ENCODE results near the gene PM20D2. TPM values are rescaled to one million over a fixed set of nuclear protein-coding genes. Genes with fewer than 3 reads are reported as not detected.

Gene PM20D2
- polyA plus RNA-seq, 3 donors, result 1.2 to 2.1 (median 1.4) TPM

- H3K27ac Mint-ChIP-seq, result no peak overlapping the region
- Histone ChIP-seq H3K9me3 (replicated peaks in 1 of 2; ENCODE audit: control insufficient read depth in 1 of 2, insufficient read depth in 1 of 2, low read length in 2 of 2) (no peaks in the 10 kb centered on the region), H3K36me3 (replicated peaks in 1 of 2; ENCODE audit: control insufficient read depth in 1 of 2, insufficient read depth in 2 of 2, low read length in 2 of 2) (no peaks in the 10 kb centered on the region), H3K4me1 (ENCODE audit: control insufficient read depth in 1 of 2, insufficient read depth in 2 of 2, low read length in 2 of 2) (peaks cover 23 to 28% of the 10 kb centered on the region in 2 donors), H4K20me1 (ENCODE audit: insufficient read depth, low read length) (no peaks in the 10 kb centered on the region), H3K4me3 (replicated peaks in 1 of 3; ENCODE audit: low read depth in 2 of 3, low read length in 3 of 3) (no peak overlapping the region), H3K27me3 (ENCODE audit: control insufficient read depth in 2 of 2, insufficient read depth in 2 of 2, low read length in 2 of 2) (no peaks in the 10 kb centered on the region), H3K27ac (ENCODE audit: low read depth in 1 of 2, low read length in 2 of 2) (no peak overlapping the region), H2AFZ (ENCODE audit: insufficient read depth, low read depth, low read length, poor library complexity, severe bottlenecking) (no peak overlapping the region), H3K79me2 (ENCODE audit: insufficient read depth, low read length) (no peaks in the 10 kb centered on the region), H3K4me2 (replicated peaks; ENCODE audit: extremely low read depth, low read length, poor library complexity, severe bottlenecking) (no peak overlapping the region), H3K9ac (ENCODE audit: insufficient read depth, low read length, poor library complexity, severe bottlenecking) (no peak overlapping the region)
- no peaks in the 10 kb centered on the region for H3K36me3 Mint-ChIP-seq
- H3K27me3 Mint-ChIP-seq (ENCODE audit: low read depth in 3 of 3), result peaks cover 0 to 3% (median 1%) of the 10 kb centered on the region in 3 donors
- DNase-seq, result no peak
- H3K4me1 Mint-ChIP-seq, result peaks cover 37% of the 10 kb centered on the region
- H3K9me3 Mint-ChIP-seq, result peaks cover 0 to 2% (median 0%) of the 10 kb centered on the region in 7 donors
- TF ChIP-seq, protein P1, sequence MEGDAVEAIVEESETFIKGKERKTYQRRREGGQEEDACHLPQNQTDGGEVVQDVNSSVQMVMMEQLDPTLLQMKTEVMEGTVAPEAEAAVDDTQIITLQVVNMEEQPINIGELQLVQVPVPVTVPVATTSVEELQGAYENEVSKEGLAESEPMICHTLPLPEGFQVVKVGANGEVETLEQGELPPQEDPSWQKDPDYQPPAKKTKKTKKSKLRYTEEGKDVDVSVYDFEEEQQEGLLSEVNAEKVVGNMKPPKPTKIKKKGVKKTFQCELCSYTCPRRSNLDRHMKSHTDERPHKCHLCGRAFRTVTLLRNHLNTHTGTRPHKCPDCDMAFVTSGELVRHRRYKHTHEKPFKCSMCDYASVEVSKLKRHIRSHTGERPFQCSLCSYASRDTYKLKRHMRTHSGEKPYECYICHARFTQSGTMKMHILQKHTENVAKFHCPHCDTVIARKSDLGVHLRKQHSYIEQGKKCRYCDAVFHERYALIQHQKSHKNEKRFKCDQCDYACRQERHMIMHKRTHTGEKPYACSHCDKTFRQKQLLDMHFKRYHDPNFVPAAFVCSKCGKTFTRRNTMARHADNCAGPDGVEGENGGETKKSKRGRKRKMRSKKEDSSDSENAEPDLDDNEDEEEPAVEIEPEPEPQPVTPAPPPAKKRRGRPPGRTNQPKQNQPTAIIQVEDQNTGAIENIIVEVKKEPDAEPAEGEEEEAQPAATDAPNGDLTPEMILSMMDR (IDR thresholded peaks at IDR 0.05), result no peak
- intact Hi-C loops (cut with micrococcal nuclease), result no loop called here
- H3K4me3 Mint-ChIP-seq, result no peak overlapping the region
These were observed 68.3 kb downstream of the PM20D2 start for GRCh38 chr6:89214197-89214596.

Other genes starting within 250 kb of the PM20D2 start
- gene RNGTT, start 182.4 kb upstream of the PM20D2 start, polyA plus RNA-seq, result 1 to 10 TPM; 2.3 to 8.6 (median 5.8) TPM
- gene PNRC1, start 65.3 kb upstream of the PM20D2 start, polyA plus RNA-seq, result 100 to 1,000 TPM; 102 to 398 (median 348) TPM
- under 1 TPM in 1 of 3 donors, not detected in 2; 0.04 TPM for gene SRSF12, start 28.0 kb upstream of the PM20D2 start, polyA plus RNA-seq
- gene GABRR1, start 71.3 kb downstream of the PM20D2 start, polyA plus RNA-seq, result not detected
- 1 to 10 TPM in 1 of 3 donors, not detected in 2; 3.7 TPM for gene GABRR2, start 169.2 kb downstream of the PM20D2 start, polyA plus RNA-seq
- 10 to 100 TPM; 44.8 to 80.5 (median 66.1) TPM for gene UBE2J1, start 206.7 kb downstream of the PM20D2 start, polyA plus RNA-seq

All from CD14-positive monocyte (primary cell).